SK-N-SH (cell line): ENCODE results near the gene FARSB. TPM values are rescaled to one million over a fixed set of nuclear protein-coding genes. Genes with fewer than 3 reads are reported as not detected.

ENCODE experiments used
- CTCF ChIA-PET: fragments of 300-600, 350-600 bp; formaldehyde crosslinking; extraction: SDS; loops from one replicate; lab custom pipeline; 2021; lab: Yijun Ruan, JAX
- POLR2A ChIA-PET: fragments of 350-600 bp; sonication (Branson Sonifier 250); formaldehyde crosslinking; extraction: SDS; loops from one replicate; lab custom pipeline; 2020; ENCODE audit warnings: antibody characterized with exemption, inconsistent platforms; lab: Yijun Ruan, JAX
- DNase-seq: peaks from one replicate; pipeline ENCODE4 v3.0.0; 2012
- H2AFZ ChIP-seq: fragments of 200-600 bp; sonication (generic); 2 replicates; pipeline ENCODE4 v1.8.1; 2016; ENCODE audit warnings: antibody characterized with exemption, mild to moderate bottlenecking, low read depth
- H3F3A ChIP-seq: fragments of 200-600 bp; sonication (generic); replicated peaks from 2 replicates; pipeline ENCODE3; 2016; ENCODE audit warnings: antibody characterized with exemption, mild to moderate bottlenecking; ENCODE audit not compliant: insufficient read depth
- H3K27ac ChIP-seq, 2 experiments: fragments of 200-500 bp in 1 of 2; fragments of 200-600 bp in 1 of 2; sonication (Bioruptor generic) in 1 of 2; sonication (generic), shearing (Covaris generic) in 1 of 2; 2 replicates each; pipeline versions ENCODE4 v1.5.1 to v1.6.1; 2014 to 2016; ENCODE audit warnings: low read depth in 2 of 2, inconsistent platforms in 1 of 2, low read length in 1 of 2, mild to moderate bottlenecking in 1 of 2, mixed read lengths in 1 of 2
- H3K27me3 ChIP-seq: fragments of 200-600 bp; sonication (generic), shearing (Covaris generic); 2 replicates; pipeline ENCODE4 v1.6.1; 2016; ENCODE audit warnings: mixed run types; ENCODE audit not compliant: insufficient read depth
- H3K36me3 ChIP-seq, 2 experiments: fragments of 200-500 bp in 1 of 2; fragments of 200-600 bp in 1 of 2; sonication (Bioruptor generic) in 1 of 2; sonication (generic) in 1 of 2; replicated peaks in 1 of 2; 2 replicates each; pipeline versions ENCODE3 to v1.5.1; 2014 to 2016; ENCODE audit warnings: low read length in 1 of 2, mild to moderate bottlenecking in 1 of 2; ENCODE audit not compliant: insufficient read depth in 2 of 2, control insufficient read depth in 1 of 2
- H3K4me1 ChIP-seq, 2 experiments: fragments of 200-500 bp in 1 of 2; fragments of 200-600 bp in 1 of 2; sonication (Bioruptor generic) in 1 of 2; sonication (generic), shearing (Covaris generic) in 1 of 2; 2 replicates each; pipeline versions ENCODE4 v1.5.1 to v1.6.1; 2014 to 2016; ENCODE audit warnings: low read depth in 1 of 2, low read length in 1 of 2, mixed run types in 1 of 2; ENCODE audit not compliant: insufficient read depth in 2 of 2, control insufficient read depth in 1 of 2
- H3K4me2 ChIP-seq: fragments of 200-600 bp; sonication (generic), shearing (Covaris generic); 2 replicates; pipeline ENCODE4 v1.6.1; 2017; ENCODE audit warnings: mixed run types
- H3K4me3 ChIP-seq, 2 experiments: fragments of 200-500 bp in 1 of 2; fragments of 200-600 bp in 1 of 2; sonication (Bioruptor generic) in 1 of 2; sonication (generic), shearing (Covaris generic) in 1 of 2; 2 replicates each; pipeline versions ENCODE4 v1.5.1 to v1.8.1; 2014 to 2016; ENCODE audit warnings: low read depth in 2 of 2, inconsistent platforms in 1 of 2, low read length in 1 of 2, mild to moderate bottlenecking in 1 of 2, mixed read lengths in 1 of 2, moderate library complexity in 1 of 2
- H3K79me2 ChIP-seq: fragments of 200-600 bp; sonication (generic); 2 replicates; pipeline ENCODE4 v1.8.1; 2017; ENCODE audit warnings: mild to moderate bottlenecking; ENCODE audit not compliant: insufficient read depth
- H3K9ac ChIP-seq: fragments of 200-600 bp; sonication (generic); 2 replicates; pipeline ENCODE4 v1.6.1; 2017; ENCODE audit warnings: mixed run types
- H3K9me2 ChIP-seq: fragments of 200-600 bp; sonication (generic); 2 replicates; pipeline ENCODE4 v1.6.1; 2017; ENCODE audit warnings: mixed run types
- H3K9me3 ChIP-seq: fragments of 200-600 bp; sonication (generic); 2 replicates; pipeline ENCODE4 v1.6.1; 2017; ENCODE audit warnings: mixed run types, mild to moderate bottlenecking, moderate library complexity
- H4K20me1 ChIP-seq: fragments of 200-600 bp; sonication (generic); 2 replicates; pipeline ENCODE4 v1.6.1; 2017; ENCODE audit warnings: mild to moderate bottlenecking, mixed run types; ENCODE audit not compliant: insufficient read depth
- CHD2 ChIP-seq: fragments of 150-350 bp; IDR thresholded peaks from 2 replicates; pipeline ENCODE4 v1.6.1; 2018; ENCODE audit warnings: low read length; ENCODE audit not compliant: partially characterized antibody
- ELF1 ChIP-seq: IDR thresholded peaks from 2 replicates; pipeline ENCODE4 v1.4.0; 2012
- FOSL2 ChIP-seq: IDR thresholded peaks from 2 replicates; pipeline ENCODE4 v1.4.0; 2012; ENCODE audit warnings: low read depth, mild to moderate bottlenecking, moderate library complexity, borderline replicate concordance
- FOXJ3 ChIP-seq: sonication (generic); formaldehyde crosslinking; IDR thresholded peaks from 2 replicates; pipeline ENCODE4 v1.5.1; 2020; ENCODE audit warnings: mild to moderate bottlenecking, missing genetic modification reagents
- GATA2 ChIP-seq: sonication (generic); formaldehyde crosslinking; IDR thresholded peaks from 2 replicates; pipeline ENCODE4 v1.5.0; 2020; ENCODE audit warnings: mild to moderate bottlenecking, missing genetic modification reagents
- MEF2A ChIP-seq: IDR thresholded peaks from 2 replicates; pipeline ENCODE4 v1.4.0; 2012; ENCODE audit warnings: low read depth, borderline replicate concordance
- SIN3A ChIP-seq: IDR thresholded peaks from 2 replicates; pipeline ENCODE4 v1.6.1; 2012; ENCODE audit warnings: low read depth, mild to moderate bottlenecking, low read length, moderate library complexity, borderline replicate concordance
- SMC3 ChIP-seq: IDR thresholded peaks from 2 replicates; pipeline ENCODE4 v1.6.1; 2012; ENCODE audit warnings: low read depth, low read length, improper control_type of control experiment
- WGBS: methylation state at CpG from one replicate; pipeline ENCODE4 v1.1.6; 2017; ENCODE audit warnings: low lambda C conversion rate; 5-methylcytosine and 5-hydroxymethylcytosine counted together
- polyA plus RNA-seq, 3 experiments: library from polyadenylated mRNA; depleted of rRNA; stranded (reverse); fragments of >200 nt; gene quantifications; 2 replicates each; pipeline ENCODE4 v1.2.3, GENCODE V29; 2012
- TF ChIP-seq, protein P1 (sequence below): fragments of 150-350 bp; IDR thresholded peaks from 2 replicates; pipeline ENCODE4 v1.6.1; 2016; ENCODE audit warnings: mild to moderate bottlenecking, low read depth, low read length
- TF ChIP-seq, protein P2 (sequence below): fragments of 200-600 bp; sonication (generic); IDR thresholded peaks from 2 replicates; pipeline ENCODE4 v1.6.1; 2017; ENCODE audit warnings: antibody characterized with exemption, mild to moderate bottlenecking, moderate library complexity
- TF ChIP-seq, protein P3 (sequence below): IDR thresholded peaks from 2 replicates; pipeline ENCODE4; 2012
- TF ChIP-seq, protein P4 (sequence below): IDR thresholded peaks from 2 replicates; pipeline ENCODE4 v1.6.1; 2012; ENCODE audit warnings: mild to moderate bottlenecking, low read depth, low read length, moderate library complexity
- TF ChIP-seq, protein P5 (sequence below): IDR thresholded peaks from 2 replicates; pipeline ENCODE4 v1.4.0; 2012; ENCODE audit warnings: low read depth, borderline replicate concordance

The FARSB gene
- polyA plus RNA-seq, 1 of the 3 experiments (the other 2 are of a cell fraction): 15.4 TPM

DNA sequence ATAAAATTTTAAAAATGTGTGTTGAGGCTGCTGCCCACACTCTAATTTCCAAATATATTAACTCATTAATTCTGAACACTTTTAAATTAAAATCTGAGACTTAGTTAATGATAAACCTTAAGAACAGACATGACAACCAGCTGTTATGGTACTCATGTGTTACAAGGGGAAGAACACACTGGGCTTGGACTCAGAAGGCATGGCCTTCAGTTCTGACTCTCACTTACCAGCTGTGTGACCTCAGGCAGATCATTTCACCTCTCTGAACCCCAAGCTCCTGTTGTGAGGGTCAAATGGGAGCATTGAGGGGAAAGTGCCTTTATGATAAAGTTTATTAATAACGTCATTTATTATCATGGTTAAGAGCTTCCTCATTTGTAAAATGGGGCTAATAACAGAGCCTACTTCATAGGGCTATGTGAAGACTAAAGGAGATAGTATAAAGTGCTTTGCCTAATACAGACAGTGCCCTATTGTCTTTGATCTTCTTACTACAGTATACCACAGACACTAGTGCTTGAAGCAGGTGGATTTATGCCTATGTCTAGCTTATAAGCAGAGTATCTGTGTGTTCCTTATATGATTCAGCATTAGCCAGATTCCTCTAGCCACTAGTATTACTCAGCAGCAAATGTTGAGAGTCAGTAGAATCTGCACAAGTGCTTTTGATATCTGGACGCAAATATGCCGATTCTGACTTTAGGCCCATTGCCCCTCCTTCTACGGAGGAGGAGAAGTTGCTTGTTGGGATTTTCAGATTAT lies 131.9 kb downstream of the FARSB start (continued):
- TF ChIP-seq, protein P1, sequence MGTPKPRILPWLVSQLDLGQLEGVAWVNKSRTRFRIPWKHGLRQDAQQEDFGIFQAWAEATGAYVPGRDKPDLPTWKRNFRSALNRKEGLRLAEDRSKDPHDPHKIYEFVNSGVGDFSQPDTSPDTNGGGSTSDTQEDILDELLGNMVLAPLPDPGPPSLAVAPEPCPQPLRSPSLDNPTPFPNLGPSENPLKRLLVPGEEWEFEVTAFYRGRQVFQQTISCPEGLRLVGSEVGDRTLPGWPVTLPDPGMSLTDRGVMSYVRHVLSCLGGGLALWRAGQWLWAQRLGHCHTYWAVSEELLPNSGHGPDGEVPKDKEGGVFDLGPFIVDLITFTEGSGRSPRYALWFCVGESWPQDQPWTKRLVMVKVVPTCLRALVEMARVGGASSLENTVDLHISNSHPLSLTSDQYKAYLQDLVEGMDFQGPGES: no peak

DNA sequence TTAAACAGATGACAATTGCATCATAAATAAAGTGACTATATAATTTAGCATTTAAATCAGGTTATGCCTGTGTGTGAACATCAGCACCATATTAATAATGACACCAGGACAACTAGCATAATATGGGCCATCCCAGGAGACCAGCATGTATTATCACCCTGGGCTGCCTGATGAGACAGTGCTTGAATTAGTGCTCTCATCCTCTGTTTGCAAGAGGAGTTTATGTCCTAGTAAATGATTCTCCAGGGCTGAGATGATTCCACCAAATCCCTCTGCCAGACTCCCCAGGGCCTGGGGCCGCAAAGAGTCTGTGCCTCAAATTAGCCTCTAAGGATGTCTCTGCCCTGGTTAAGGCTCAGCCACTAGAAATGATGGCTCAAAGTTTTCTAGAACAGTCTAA lies 133.8 kb downstream of the FARSB start:
- Histone ChIP-seq H3K27ac (no peak overlapping the region), H2AFZ (no peak overlapping the region), H3K9me2 (no peaks in the 10 kb centered on the region), H3K4me1 (no peaks in the 10 kb centered on the region), H3K27me3 (no peaks in the 10 kb centered on the region), H3F3A (no peaks in the 10 kb centered on the region), H3K36me3 (no peaks in the 10 kb centered on the region), H3K79me2 (no peaks in the 10 kb centered on the region), H3K4me3 (no peak overlapping the region), H3K4me2 (no peak overlapping the region), H3K9ac (no peak overlapping the region), H4K20me1 (no peaks in the 10 kb centered on the region), H3K9me3 (no peaks in the 10 kb centered on the region)
- DNase-seq: no peak
- CTCF ChIA-PET: no interaction called here
- TF ChIP-seq SMC3: no peak
- TF ChIP-seq SIN3A: no peak
- no peak for TF ChIP-seq ELF1
- no peak for TF ChIP-seq FOSL2
- no peak for TF ChIP-seq GATA2 (CRISPR knock-in tag)
- TF ChIP-seq, protein P2, sequence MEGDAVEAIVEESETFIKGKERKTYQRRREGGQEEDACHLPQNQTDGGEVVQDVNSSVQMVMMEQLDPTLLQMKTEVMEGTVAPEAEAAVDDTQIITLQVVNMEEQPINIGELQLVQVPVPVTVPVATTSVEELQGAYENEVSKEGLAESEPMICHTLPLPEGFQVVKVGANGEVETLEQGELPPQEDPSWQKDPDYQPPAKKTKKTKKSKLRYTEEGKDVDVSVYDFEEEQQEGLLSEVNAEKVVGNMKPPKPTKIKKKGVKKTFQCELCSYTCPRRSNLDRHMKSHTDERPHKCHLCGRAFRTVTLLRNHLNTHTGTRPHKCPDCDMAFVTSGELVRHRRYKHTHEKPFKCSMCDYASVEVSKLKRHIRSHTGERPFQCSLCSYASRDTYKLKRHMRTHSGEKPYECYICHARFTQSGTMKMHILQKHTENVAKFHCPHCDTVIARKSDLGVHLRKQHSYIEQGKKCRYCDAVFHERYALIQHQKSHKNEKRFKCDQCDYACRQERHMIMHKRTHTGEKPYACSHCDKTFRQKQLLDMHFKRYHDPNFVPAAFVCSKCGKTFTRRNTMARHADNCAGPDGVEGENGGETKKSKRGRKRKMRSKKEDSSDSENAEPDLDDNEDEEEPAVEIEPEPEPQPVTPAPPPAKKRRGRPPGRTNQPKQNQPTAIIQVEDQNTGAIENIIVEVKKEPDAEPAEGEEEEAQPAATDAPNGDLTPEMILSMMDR: no peak
- TF ChIP-seq FOXJ3 (CRISPR knock-in tag): no peak
- TF ChIP-seq, protein P3, sequence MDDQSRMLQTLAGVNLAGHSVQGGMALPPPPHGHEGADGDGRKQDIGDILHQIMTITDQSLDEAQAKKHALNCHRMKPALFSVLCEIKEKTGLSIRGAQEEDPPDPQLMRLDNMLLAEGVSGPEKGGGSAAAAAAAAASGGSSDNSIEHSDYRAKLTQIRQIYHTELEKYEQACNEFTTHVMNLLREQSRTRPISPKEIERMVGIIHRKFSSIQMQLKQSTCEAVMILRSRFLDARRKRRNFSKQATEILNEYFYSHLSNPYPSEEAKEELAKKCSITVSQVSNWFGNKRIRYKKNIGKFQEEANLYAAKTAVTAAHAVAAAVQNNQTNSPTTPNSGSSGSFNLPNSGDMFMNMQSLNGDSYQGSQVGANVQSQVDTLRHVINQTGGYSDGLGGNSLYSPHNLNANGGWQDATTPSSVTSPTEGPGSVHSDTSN: no peak
- no peak for TF ChIP-seq MEF2A
- TF ChIP-seq, protein P4, sequence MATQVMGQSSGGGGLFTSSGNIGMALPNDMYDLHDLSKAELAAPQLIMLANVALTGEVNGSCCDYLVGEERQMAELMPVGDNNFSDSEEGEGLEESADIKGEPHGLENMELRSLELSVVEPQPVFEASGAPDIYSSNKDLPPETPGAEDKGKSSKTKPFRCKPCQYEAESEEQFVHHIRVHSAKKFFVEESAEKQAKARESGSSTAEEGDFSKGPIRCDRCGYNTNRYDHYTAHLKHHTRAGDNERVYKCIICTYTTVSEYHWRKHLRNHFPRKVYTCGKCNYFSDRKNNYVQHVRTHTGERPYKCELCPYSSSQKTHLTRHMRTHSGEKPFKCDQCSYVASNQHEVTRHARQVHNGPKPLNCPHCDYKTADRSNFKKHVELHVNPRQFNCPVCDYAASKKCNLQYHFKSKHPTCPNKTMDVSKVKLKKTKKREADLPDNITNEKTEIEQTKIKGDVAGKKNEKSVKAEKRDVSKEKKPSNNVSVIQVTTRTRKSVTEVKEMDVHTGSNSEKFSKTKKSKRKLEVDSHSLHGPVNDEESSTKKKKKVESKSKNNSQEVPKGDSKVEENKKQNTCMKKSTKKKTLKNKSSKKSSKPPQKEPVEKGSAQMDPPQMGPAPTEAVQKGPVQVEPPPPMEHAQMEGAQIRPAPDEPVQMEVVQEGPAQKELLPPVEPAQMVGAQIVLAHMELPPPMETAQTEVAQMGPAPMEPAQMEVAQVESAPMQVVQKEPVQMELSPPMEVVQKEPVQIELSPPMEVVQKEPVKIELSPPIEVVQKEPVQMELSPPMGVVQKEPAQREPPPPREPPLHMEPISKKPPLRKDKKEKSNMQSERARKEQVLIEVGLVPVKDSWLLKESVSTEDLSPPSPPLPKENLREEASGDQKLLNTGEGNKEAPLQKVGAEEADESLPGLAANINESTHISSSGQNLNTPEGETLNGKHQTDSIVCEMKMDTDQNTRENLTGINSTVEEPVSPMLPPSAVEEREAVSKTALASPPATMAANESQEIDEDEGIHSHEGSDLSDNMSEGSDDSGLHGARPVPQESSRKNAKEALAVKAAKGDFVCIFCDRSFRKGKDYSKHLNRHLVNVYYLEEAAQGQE: no peak
- no peak for TF ChIP-seq CHD2
- TF ChIP-seq, protein P5, sequence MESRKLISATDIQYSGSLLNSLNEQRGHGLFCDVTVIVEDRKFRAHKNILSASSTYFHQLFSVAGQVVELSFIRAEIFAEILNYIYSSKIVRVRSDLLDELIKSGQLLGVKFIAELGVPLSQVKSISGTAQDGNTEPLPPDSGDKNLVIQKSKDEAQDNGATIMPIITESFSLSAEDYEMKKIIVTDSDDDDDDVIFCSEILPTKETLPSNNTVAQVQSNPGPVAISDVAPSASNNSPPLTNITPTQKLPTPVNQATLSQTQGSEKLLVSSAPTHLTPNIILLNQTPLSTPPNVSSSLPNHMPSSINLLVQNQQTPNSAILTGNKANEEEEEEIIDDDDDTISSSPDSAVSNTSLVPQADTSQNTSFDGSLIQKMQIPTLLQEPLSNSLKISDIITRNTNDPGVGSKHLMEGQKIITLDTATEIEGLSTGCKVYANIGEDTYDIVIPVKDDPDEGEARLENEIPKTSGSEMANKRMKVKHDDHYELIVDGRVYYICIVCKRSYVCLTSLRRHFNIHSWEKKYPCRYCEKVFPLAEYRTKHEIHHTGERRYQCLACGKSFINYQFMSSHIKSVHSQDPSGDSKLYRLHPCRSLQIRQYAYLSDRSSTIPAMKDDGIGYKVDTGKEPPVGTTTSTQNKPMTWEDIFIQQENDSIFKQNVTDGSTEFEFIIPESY: no peak
- WGBS: 15% methylated on average over 1 of the region's 1 CpG
- POLR2A ChIA-PET: no interaction called here
